Measurements from ENCODE around the gene DAW1.

- no peak for TF ChIP-seq CTCF (conservative IDR thresholded peaks at IDR 0.05 in 1 of 2, IDR thresholded peaks at IDR 0.05 in 1 of 2; ENCODE audit: extremely low read depth in 1 of 2, insufficient read depth in 1 of 2, low read depth in 1 of 2, low read length in 2 of 2)
- TF ChIP-seq EZH2 (IDR thresholded peaks at IDR 0.05; ENCODE audit: borderline replicate concordance, low read length): no peak
These were observed at the start of gene DAW1 for GRCh38 chr2:227871375-227871791.
